ENCODE data around the gene SLC9C1. TPM values are rescaled to one million over a fixed set of nuclear protein-coding genes. Genes with fewer than 3 reads are reported as not detected.

Gene SLC9C1
- not detected for total RNA-seq (ENCODE audit: unreplicated experiment)
- long read RNA-seq = 0 reads

- no peaks in the 10 kb centered on the region for H3K36me3 Mint-ChIP-seq (ENCODE audit: unreplicated experiment)
- TF ChIP-seq, protein P1, sequence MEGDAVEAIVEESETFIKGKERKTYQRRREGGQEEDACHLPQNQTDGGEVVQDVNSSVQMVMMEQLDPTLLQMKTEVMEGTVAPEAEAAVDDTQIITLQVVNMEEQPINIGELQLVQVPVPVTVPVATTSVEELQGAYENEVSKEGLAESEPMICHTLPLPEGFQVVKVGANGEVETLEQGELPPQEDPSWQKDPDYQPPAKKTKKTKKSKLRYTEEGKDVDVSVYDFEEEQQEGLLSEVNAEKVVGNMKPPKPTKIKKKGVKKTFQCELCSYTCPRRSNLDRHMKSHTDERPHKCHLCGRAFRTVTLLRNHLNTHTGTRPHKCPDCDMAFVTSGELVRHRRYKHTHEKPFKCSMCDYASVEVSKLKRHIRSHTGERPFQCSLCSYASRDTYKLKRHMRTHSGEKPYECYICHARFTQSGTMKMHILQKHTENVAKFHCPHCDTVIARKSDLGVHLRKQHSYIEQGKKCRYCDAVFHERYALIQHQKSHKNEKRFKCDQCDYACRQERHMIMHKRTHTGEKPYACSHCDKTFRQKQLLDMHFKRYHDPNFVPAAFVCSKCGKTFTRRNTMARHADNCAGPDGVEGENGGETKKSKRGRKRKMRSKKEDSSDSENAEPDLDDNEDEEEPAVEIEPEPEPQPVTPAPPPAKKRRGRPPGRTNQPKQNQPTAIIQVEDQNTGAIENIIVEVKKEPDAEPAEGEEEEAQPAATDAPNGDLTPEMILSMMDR (IDR thresholded peaks at IDR 0.05; ENCODE audit: partially characterized antibody, unreplicated experiment) = no peak
- H3K27ac Mint-ChIP-seq (ENCODE audit: unreplicated experiment) = peak within 1 kb of the TSS; percentile 0
- H3K27me3 Mint-ChIP-seq (ENCODE audit: unreplicated experiment) = peaks cover 2% of the 10 kb centered on the region
- H3K4me1 Mint-ChIP-seq (ENCODE audit: low read depth, unreplicated experiment) = no peaks in the 10 kb centered on the region
- DNase-seq = no peak
- no peaks in the 10 kb centered on the region for H3K9me3 Mint-ChIP-seq (ENCODE audit: unreplicated experiment)
- peak within 1 kb of the TSS; percentile 41 for H3K4me3 Mint-ChIP-seq (ENCODE audit: unreplicated experiment)
These were observed at the start of gene SLC9C1 for GRCh38 chr3:112293368-112294321. SLC9C1 (minus strand) TSS chr3:112294216; CDS start chr3:112286791, 7,425 bp downstream.

- H3K27ac Mint-ChIP-seq (ENCODE audit: unreplicated experiment) = no peak overlapping the region
- TF ChIP-seq, protein P1 (IDR thresholded peaks at IDR 0.05; ENCODE audit: partially characterized antibody, unreplicated experiment) = no peak
- H3K4me1 Mint-ChIP-seq (ENCODE audit: low read depth, unreplicated experiment) = peaks cover 15% of the 10 kb centered on the region
- H3K4me3 Mint-ChIP-seq (ENCODE audit: unreplicated experiment) = no peak overlapping the region
- H3K27me3 Mint-ChIP-seq (ENCODE audit: unreplicated experiment) = peaks cover 3% of the 10 kb centered on the region
- peaks cover 20% of the 10 kb centered on the region for H3K36me3 Mint-ChIP-seq (ENCODE audit: unreplicated experiment)
- peaks cover 1% of the 10 kb centered on the region for H3K9me3 Mint-ChIP-seq (ENCODE audit: unreplicated experiment)
- DNase-seq = no peak
These were observed 47.4 kb upstream of the SLC9C1 start for GRCh38 chr3:112341386-112341785.

DNA sequence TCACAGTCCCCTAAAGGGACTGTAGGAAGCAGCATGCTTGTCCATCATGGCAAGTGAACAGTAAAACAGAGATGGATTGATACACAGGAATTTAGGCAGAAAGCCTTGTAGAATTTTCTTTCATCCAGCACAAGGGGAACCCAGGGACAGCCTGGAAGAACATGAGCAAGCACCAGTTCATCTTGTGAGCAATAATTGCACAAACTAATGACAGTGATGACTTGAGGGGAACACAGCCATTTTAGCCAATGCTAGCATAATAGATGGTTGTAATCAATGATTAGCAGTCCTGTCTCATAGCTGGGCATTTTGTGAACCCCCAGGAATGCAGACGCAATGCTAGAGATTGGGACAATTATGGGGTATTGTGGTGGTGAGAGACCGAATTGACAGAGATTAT, 45.6 kb upstream of the SLC9C1 start:
- Mint-ChIP-seq H3K4me3 (ENCODE audit: unreplicated experiment) (no peak overlapping the region), H3K9me3 (ENCODE audit: unreplicated experiment) (peaks cover 3% of the 10 kb centered on the region), H3K27ac (ENCODE audit: unreplicated experiment) (no peak overlapping the region), H3K4me1 (ENCODE audit: low read depth, unreplicated experiment) (peaks cover 25% of the 10 kb centered on the region), H3K36me3 (ENCODE audit: unreplicated experiment) (peaks cover 13% of the 10 kb centered on the region), H3K27me3 (ENCODE audit: unreplicated experiment) (no peaks in the 10 kb centered on the region)
- DNase-seq = no peak
- TF ChIP-seq, protein P1 (IDR thresholded peaks at IDR 0.05; ENCODE audit: partially characterized antibody, unreplicated experiment) = no peak

GRCh38 chr3:112339134-112339533, 45.1 kb upstream of the SLC9C1 start:
- TF ChIP-seq, protein P1 (IDR thresholded peaks at IDR 0.05; ENCODE audit: partially characterized antibody, unreplicated experiment) = no peak
- Mint-ChIP-seq H3K27ac (ENCODE audit: unreplicated experiment) (no peak overlapping the region), H3K9me3 (ENCODE audit: unreplicated experiment) (peaks cover 3% of the 10 kb centered on the region), H3K36me3 (ENCODE audit: unreplicated experiment) (peaks cover 9% of the 10 kb centered on the region), H3K27me3 (ENCODE audit: unreplicated experiment) (no peaks in the 10 kb centered on the region), H3K4me3 (ENCODE audit: unreplicated experiment) (no peak overlapping the region), H3K4me1 (ENCODE audit: low read depth, unreplicated experiment) (peaks cover 25% of the 10 kb centered on the region)
- DNase-seq = no peak

- TF ChIP-seq, protein P1 (IDR thresholded peaks at IDR 0.05; ENCODE audit: partially characterized antibody, unreplicated experiment) = no peak
- H3K27ac Mint-ChIP-seq (ENCODE audit: unreplicated experiment) = no peak overlapping the region
- peaks cover 8% of the 10 kb centered on the region for H3K36me3 Mint-ChIP-seq (ENCODE audit: unreplicated experiment)
- H3K27me3 Mint-ChIP-seq (ENCODE audit: unreplicated experiment) = peaks cover under 1% of the 10 kb centered on the region
- H3K4me1 Mint-ChIP-seq (ENCODE audit: low read depth, unreplicated experiment) = peaks cover 25% of the 10 kb centered on the region
- peak overlapping the region; percentile 9 for H3K4me3 Mint-ChIP-seq (ENCODE audit: unreplicated experiment)
- DNase-seq = no peak
- H3K9me3 Mint-ChIP-seq (ENCODE audit: unreplicated experiment) = peaks cover 6% of the 10 kb centered on the region
These were observed 44.7 kb upstream of the SLC9C1 start for GRCh38 chr3:112338727-112339056.

All from glutamatergic neuron (in vitro differentiated cells).